Left lobe of liver (tissue), 2 donors: ENCODE measurements around the gene NSMCE1. TPM values are rescaled to one million over a fixed set of nuclear protein-coding genes. Genes with fewer than 3 reads are reported as not detected.

Experiments used
- ATAC-seq: fragments of 200-7000 bp; cut with Tn5 transposase; one replicate; pipeline ENCODE4 v1.9.1; 2020; ENCODE audit warnings: mild to moderate bottlenecking, moderate library complexity
- DNase-seq: peaks from one replicate; pipeline ENCODE4 v3.0.0-alpha.2; 2020; ENCODE audit warnings: low spot score
- total RNA-seq: library from RNA; stranded (reverse); gene quantifications from one replicate; pipeline ENCODE4 v1.2.1, GENCODE V29; 2021
- donor health status: DM: no; HTN: no; CAD: no; lungs with moderate emphysema.
- donor health status: DM: no; HTN: yes; CAD: no.

Gene NSMCE1
- total RNA-seq, 1 donor from 2014 or later = 27.9 TPM

- DNase-seq (no peak), ATAC-seq (no peak)
These were observed 35.5 kb downstream of the NSMCE1 start for GRCh38 chr16:27232901-27233625.

- DNase-seq (no peak), ATAC-seq (no peak)
These were observed 36.3 kb downstream of the NSMCE1 start for GRCh38 chr16:27232061-27232900.

- DNase-seq = no peak
These were observed 36.9 kb downstream of the NSMCE1 start for GRCh38 chr16:27231692-27232060.

GRCh38 chr16:27230562-27231001 lies 38.0 kb downstream of the NSMCE1 start:
- ATAC-seq = no peak
- no peak for DNase-seq

More at GRCh38 chr16:27231692-27232060, 36.9 kb downstream of the NSMCE1 start:
- no peak for ATAC-seq

GRCh38 chr16:27229891-27230470 lies 38.6 kb downstream of the NSMCE1 start:
- ATAC-seq = no peak
- DNase-seq = no peak

- ATAC-seq (no peak), DNase-seq (no peak)
These were observed 39.7 kb downstream of the NSMCE1 start for GRCh38 chr16:27228621-27229501.

GRCh38 chr16:27228045-27228444 lies 40.5 kb downstream of the NSMCE1 start:
- no peak for ATAC-seq
- DNase-seq = no peak

GRCh38 chr16:27226976-27227705 lies 41.4 kb downstream of the NSMCE1 start:
- ATAC-seq (no peak), DNase-seq (no peak)

- no peak for DNase-seq
- no peak for ATAC-seq
These were observed 42.1 kb downstream of the NSMCE1 start for GRCh38 chr16:27226476-27226875.

GRCh38 chr16:27225536-27226360 lies 42.8 kb downstream of the NSMCE1 start:
- ATAC-seq (peak; percentile 9), DNase-seq (no peak)

- DNase-seq = no peak
- ATAC-seq = no peak
These were observed 43.8 kb downstream of the NSMCE1 start for GRCh38 chr16:27224741-27225300.

GRCh38 chr16:27224271-27224737 lies 44.3 kb downstream of the NSMCE1 start:
- ATAC-seq (peak; percentile 36), DNase-seq (no peak)

GRCh38 chr16:27223701-27224100 lies 44.9 kb downstream of the NSMCE1 start:
- no peak for DNase-seq
- ATAC-seq = no peak

GRCh38 chr16:27223226-27223610 lies 45.4 kb downstream of the NSMCE1 start:
- DNase-seq = no peak
- peak; percentile 0 for ATAC-seq

GRCh38 chr16:27222249-27223225 lies 46.0 kb downstream of the NSMCE1 start:
- ATAC-seq (peak; percentile 55), DNase-seq (peak; percentile 76)

- ATAC-seq (peak; percentile 3), DNase-seq (no peak)
These were observed 46.9 kb downstream of the NSMCE1 start for GRCh38 chr16:27221576-27222248.

- DNase-seq (no peak), ATAC-seq (no peak)
These were observed 47.6 kb downstream of the NSMCE1 start for GRCh38 chr16:27220991-27221390.
